Right lobe of liver (tissue), 4 donors: Measurements from ENCODE around the gene SCML1.

ENCODE experiments used
- CTCF ChIP-seq, 4 donors: fragments of 200-600 bp in 3 of 4; fragments of 450-650 bp in 1 of 4; IDR thresholded peaks; one replicate each; pipeline versions ENCODE4 v1.5.1 to v1.8.0; 2016 to 2022; ENCODE audit warnings: antibody characterized with exemption in 4 of 4, mild to moderate bottlenecking in 2 of 4
- POLR2A ChIP-seq: fragments of 450-650 bp; IDR thresholded peaks from one replicate; pipeline ENCODE4 v1.6.1; 2017; ENCODE audit warnings: antibody characterized with exemption, mild to moderate bottlenecking
- donor health status: DM: no; HTN: no; CAD: no.
- donor health status: DM: no; HTN: no; CAD: no.
- donor health status: DM: no; HTN: yes; CAD: no.

- TF ChIP-seq CTCF (IDR thresholded peaks at IDR 0.05): no peak
- TF ChIP-seq POLR2A: no peak
These were observed 36.8 kb downstream of the SCML1 start for GRCh38 chrX:17774053-17774452.
